H1 (cell line): ENCODE measurements around the gene ELMO1. TPM values are rescaled to one million over a fixed set of nuclear protein-coding genes. Genes with fewer than 3 reads are reported as not detected.
A peak's percentile ranks its signal among the peaks of the same experiment; 100 is the strongest.

Source experiments
- CTCF ChIA-PET: fragments of 300-600 bp; sonication (Branson Sonifier 250); formaldehyde crosslinking; loops from one replicate; lab custom pipeline; 2021; ENCODE audit not compliant: partially characterized antibody; lab: Charles Lee
- POLR2A ChIA-PET: fragments of 300-600 bp; sonication (Branson Sonifier 250); formaldehyde crosslinking; loops from one replicate; lab custom pipeline; 2021; ENCODE audit warnings: inconsistent platforms; ENCODE audit not compliant: partially characterized antibody; lab: Charles Lee
- DNase-seq, 2 experiments: peaks; one replicate each; pipeline versions ENCODE4 v3.0.0 to v3.0.0-alpha.2; 2010 to 2022; ENCODE audit warnings: low spot score in 2 of 2, low read depth in 1 of 2, mixed read lengths in 1 of 2
- FAIRE-seq: peaks from 2 replicates; lab custom pipeline; 2011; peaks lifted over from hg19 to GRCh38; lab: Jason Lieb, UNC
- H2AFZ ChIP-seq: 2 replicates; pipeline ENCODE4 v1.8.1; 2012; ENCODE audit warnings: low read length, inconsistent platforms
- H2AK5ac ChIP-seq: 2 replicates; pipeline ENCODE4 v1.6.1; 2013; ENCODE audit warnings: low read depth, low read length
- H2BK120ac ChIP-seq: replicated peaks from 2 replicates; pipeline ENCODE3; 2013; ENCODE audit warnings: low read depth, low read length, inconsistent platforms
- H2BK12ac ChIP-seq: 2 replicates; pipeline ENCODE4 v1.6.1; 2013; ENCODE audit warnings: low read depth, low read length
- H2BK15ac ChIP-seq: 2 replicates; pipeline ENCODE4 v1.6.1; 2013; ENCODE audit warnings: low read length
- H2BK20ac ChIP-seq: 2 replicates; pipeline ENCODE4 v1.6.1; 2013; ENCODE audit warnings: low read length
- H2BK5ac ChIP-seq: 2 replicates; pipeline ENCODE4 v1.6.1; 2013; ENCODE audit warnings: low read depth, low read length
- H3K14ac ChIP-seq: 2 replicates; pipeline ENCODE4 v1.6.1; 2013; ENCODE audit warnings: inconsistent platforms; ENCODE audit not compliant: insufficient read length
- H3K18ac ChIP-seq: 2 replicates; pipeline ENCODE4 v1.6.1; 2013; ENCODE audit warnings: low read length; ENCODE audit errors: extremely low read depth
- H3K23ac ChIP-seq: 2 replicates; pipeline ENCODE4 v1.6.1; 2013; ENCODE audit warnings: inconsistent platforms; ENCODE audit not compliant: insufficient read length
- H3K23me2 ChIP-seq: 2 replicates; pipeline ENCODE4 v1.6.1; 2013; ENCODE audit warnings: low read depth, low read length
- H3K27ac ChIP-seq: 2 replicates; pipeline ENCODE4 v1.6.1; 2011; ENCODE audit warnings: low read depth, low read length, inconsistent platforms
- H3K27me3 ChIP-seq, 4 experiments: replicated peaks in 1 of 4; 1 replicate in 1 of 4; 2 replicates in 3 of 4; pipeline versions ENCODE4 v1.6.1 to v1.8.1; 2011 to 2013; ENCODE audit warnings: low read length in 3 of 4, mild to moderate bottlenecking in 3 of 4, inconsistent platforms in 2 of 4, mixed read lengths in 2 of 4, moderate library complexity in 1 of 4; ENCODE audit not compliant: control insufficient read depth in 3 of 4, insufficient read depth in 3 of 4; ENCODE audit errors: extremely low read depth in 1 of 4
- H3K36me3 ChIP-seq, 4 experiments: 2 replicates each; pipeline versions ENCODE4 v1.6.1 to v1.8.1; 2011 to 2013; ENCODE audit warnings: mild to moderate bottlenecking in 4 of 4, low read length in 3 of 4, moderate library complexity in 2 of 4, control low read depth in 1 of 4, inconsistent platforms in 1 of 4; ENCODE audit not compliant: insufficient read depth in 4 of 4, control insufficient read depth in 2 of 4
- H3K4ac ChIP-seq: replicated peaks from 2 replicates; pipeline ENCODE3; 2013; ENCODE audit warnings: low read length, low read depth, mixed read lengths, inconsistent platforms; ENCODE audit not compliant: insufficient read length
- H3K4me1 ChIP-seq, 4 experiments: replicated peaks in 1 of 4; 1 replicate in 1 of 4; 2 replicates in 3 of 4; pipeline versions ENCODE4 v1.6.1 to v1.8.1; 2011 to 2013; ENCODE audit warnings: low read length in 3 of 4, inconsistent platforms in 2 of 4, mixed read lengths in 1 of 4; ENCODE audit not compliant: insufficient read depth in 4 of 4, control insufficient read depth in 3 of 4
- H3K4me2 ChIP-seq, 2 experiments: 2 replicates each; pipeline versions ENCODE4 v1.6.1 to v1.8.1; 2011 to 2013; ENCODE audit warnings: low read depth in 2 of 2, low read length in 2 of 2, control low read depth in 1 of 2, inconsistent platforms in 1 of 2, mild to moderate bottlenecking in 1 of 2; ENCODE audit not compliant: insufficient read depth in 1 of 2
- H3K4me3 ChIP-seq, 4 experiments: fragments of 200-600, 300-600 bp in 1 of 4; sonication (generic), shearing (Covaris generic), sonication (Bioruptor Twin) in 1 of 4; 2 replicates each; pipeline versions ENCODE4 v1.5.1 to v1.8.1; 2011 to 2016; ENCODE audit warnings: low read length in 4 of 4, low read depth in 3 of 4, control low read depth in 2 of 4, inconsistent platforms in 2 of 4, mild to moderate bottlenecking in 2 of 4, mixed read lengths in 1 of 4, moderate library complexity in 1 of 4; ENCODE audit not compliant: insufficient read depth in 2 of 4; ENCODE audit errors: extremely low read depth in 1 of 4
- H3K56ac ChIP-seq: replicated peaks from 2 replicates; pipeline ENCODE3; 2013; ENCODE audit warnings: low read depth, mild to moderate bottlenecking, mixed read lengths, low read length, inconsistent platforms; ENCODE audit not compliant: insufficient read length
- H3K79me1 ChIP-seq: 2 replicates; pipeline ENCODE4 v1.6.1; 2013; ENCODE audit warnings: low read depth, low read length, control low read depth
- H3K79me2 ChIP-seq, 2 experiments: 2 replicates each; pipeline versions ENCODE4 v1.6.1 to v1.8.1; 2012 to 2013; ENCODE audit warnings: low read length in 2 of 2, mild to moderate bottlenecking in 2 of 2, inconsistent platforms in 1 of 2; ENCODE audit not compliant: insufficient read depth in 2 of 2, control insufficient read depth in 1 of 2
- H3K9ac ChIP-seq, 4 experiments: replicated peaks in 1 of 4; 1 replicate in 1 of 4; 2 replicates in 3 of 4; pipeline versions ENCODE4 v1.6.1 to v1.8.1; 2011 to 2013; ENCODE audit warnings: low read depth in 3 of 4, low read length in 3 of 4, control low read depth in 2 of 4, mild to moderate bottlenecking in 2 of 4, moderate library complexity in 2 of 4, inconsistent platforms in 1 of 4; ENCODE audit errors: extremely low read depth in 1 of 4
- H3K9me3 ChIP-seq, 2 experiments: 2 replicates each; pipeline versions ENCODE4 v1.6.1 to v1.8.1; 2012 to 2013; ENCODE audit warnings: mild to moderate bottlenecking in 2 of 2, moderate library complexity in 2 of 2, control low read depth in 1 of 2, inconsistent platforms in 1 of 2, low read depth in 1 of 2, low read length in 1 of 2, mixed read lengths in 1 of 2; ENCODE audit not compliant: insufficient read depth in 2 of 2
- H4K20me1 ChIP-seq, 2 experiments: replicated peaks in 1 of 2; 2 replicates each; pipeline versions ENCODE3 to v1.8.1; 2011 to 2013; ENCODE audit warnings: inconsistent platforms in 2 of 2, low read length in 2 of 2, mild to moderate bottlenecking in 1 of 2; ENCODE audit not compliant: insufficient read depth in 2 of 2, control insufficient read depth in 1 of 2
- H4K5ac ChIP-seq: 2 replicates; pipeline ENCODE4 v1.6.1; 2013; ENCODE audit warnings: low read length, low read depth, mixed read lengths, inconsistent platforms; ENCODE audit not compliant: insufficient read length
- H4K8ac ChIP-seq: 2 replicates; pipeline ENCODE4 v1.8.0; 2013; ENCODE audit warnings: mild to moderate bottlenecking, moderate library complexity, low read length, inconsistent platforms; ENCODE audit not compliant: insufficient read depth; ENCODE audit errors: extremely low read depth
- H4K91ac ChIP-seq: replicated peaks from 2 replicates; pipeline ENCODE3; 2013; ENCODE audit warnings: low read length, mixed read lengths, inconsistent platforms; ENCODE audit not compliant: insufficient read length
- BRCA1 ChIP-seq: IDR thresholded peaks from 2 replicates; pipeline ENCODE4 v1.6.1; 2012; ENCODE audit warnings: low read depth, low read length, improper control_type of control experiment
- GABPA ChIP-seq: IDR thresholded peaks from 2 replicates; pipeline ENCODE4 v1.6.1; 2011; ENCODE audit warnings: mild to moderate bottlenecking, low read length, moderate library complexity, borderline replicate concordance; ENCODE audit not compliant: insufficient read depth
- MAFK ChIP-seq: IDR thresholded peaks from 2 replicates; pipeline ENCODE4 v1.6.1; 2012; ENCODE audit warnings: low read depth, mild to moderate bottlenecking, improper control_type of control experiment, low read length
- RFX5 ChIP-seq: IDR thresholded peaks from 2 replicates; pipeline ENCODE4 v1.6.1; 2011; ENCODE audit warnings: low read depth, low read length, improper control_type of control experiment, borderline replicate concordance
- WGBS, 2 experiments: shearing (Covaris generic) in 1 of 2; methylation state at CpG; one replicate each; pipeline versions ENCODE4 v1.1.6 to v1.1.7; 2013 to 2015; ENCODE audit warnings: low lambda C conversion rate in 2 of 2, mixed read lengths in 2 of 2, inconsistent platforms in 1 of 2, low coverage in 1 of 2, missing lambda C conversion rate in 1 of 2; ENCODE audit not compliant: insufficient replicate concordance in 2 of 2, insufficient coverage in 1 of 2, insufficient read length in 1 of 2; ENCODE audit errors: extremely low coverage in 1 of 2, missing lambda C conversion rate in 1 of 2; 5-methylcytosine and 5-hydroxymethylcytosine counted together
- polyA plus RNA-seq, 7 experiments: library from polyadenylated mRNA; depleted of rRNA in 3 of 7; stranded (reverse) in 5 of 7; unstranded in 2 of 7; fragments of >200 nt in 5 of 7; fragments of 200-250 nt in 2 of 7; gene quantifications; 1 replicate in 5 of 7; 2 replicates in 1 of 7; 4 replicates in 1 of 7; pipeline versions ENCODE4 v1.2.1 to v1.2.3, GENCODE V29; 2011 to 2013; ENCODE audit warnings: missing spikeins in 2 of 7, mixed read lengths in 2 of 7
- total RNA-seq: library from RNA; stranded (reverse); fragmentation: NEBNext Ultra II Directional; extraction: Animal tissue kit (Norgen Biotek cat#: 25700); gene quantifications from 2 replicates; pipeline ENCODE4 v1.2.1, GENCODE V29; 2021
- TF ChIP-seq, protein P1 (sequence below), 3 experiments: IDR thresholded peaks; 1 replicate in 2 of 3; 2 replicates in 1 of 3; pipeline versions ENCODE4 v1.5.1 to v1.6.1; 2011; ENCODE audit warnings: low read length in 3 of 3, mild to moderate bottlenecking in 3 of 3, inconsistent platforms in 2 of 3, low read depth in 1 of 3, moderate library complexity in 1 of 3; ENCODE audit not compliant: insufficient read depth in 1 of 3; ENCODE audit errors: control extremely low read depth in 1 of 3
- TF ChIP-seq, protein P2 (sequence below): IDR thresholded peaks from 2 replicates; pipeline ENCODE4 v1.6.1; 2012; ENCODE audit warnings: low read length, inconsistent platforms

The ELMO1 gene
- total and polyA plus RNA-seq, 2 of the 8 experiments (the other 6 are each of a cell fraction or from before 2014, with no cell fraction given): 18.4 to 21.0 TPM

DNA sequence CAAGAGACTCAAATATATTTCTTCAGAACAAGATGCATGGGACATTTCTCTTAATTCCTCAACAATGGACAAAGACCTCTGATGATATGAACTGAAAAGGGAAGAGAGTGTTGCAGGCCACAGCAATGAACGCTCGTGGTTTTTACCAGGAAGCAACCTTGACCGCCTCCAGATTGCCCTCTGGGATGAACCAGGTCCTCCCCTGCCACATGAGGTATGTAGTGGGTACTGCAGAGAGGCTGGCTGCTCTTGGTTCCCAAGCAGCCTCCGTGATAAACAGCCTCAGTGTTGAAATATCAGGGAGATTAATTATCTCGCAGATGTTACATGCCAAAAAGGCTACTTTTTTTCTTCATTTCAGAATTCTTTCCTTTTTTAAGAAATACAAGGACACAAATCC is 338.8 kb downstream of the ELMO1 start:
- H3K4me2 ChIP-seq: no peak overlapping the region
- H4K20me1 ChIP-seq: no peaks in the 10 kb centered on the region
- H2AK5ac ChIP-seq: no peak overlapping the region
- H4K8ac ChIP-seq: peak overlapping the region; percentile 14; the same call in 1 of the 2 replicates
- no peak overlapping the region for H3K4me3 ChIP-seq
- H3K9me3 ChIP-seq: no peaks in the 10 kb centered on the region
- WGBS, 2 experiments: 89% methylated on average over 5 of the region's 5 CpGs; no CpG with 5 or more reads in 1 of the 2 experiments
- FAIRE-seq (no peak), DNase-seq (no peak)
- H2AFZ ChIP-seq: no peak overlapping the region
- no peak overlapping the region for H4K5ac ChIP-seq
- H4K91ac ChIP-seq: no peak overlapping the region
- no peak overlapping the region for H3K9ac ChIP-seq
- no peak overlapping the region for H3K56ac ChIP-seq
- H3K4me1 ChIP-seq: no peaks in the 10 kb centered on the region
- ChIA-PET CTCF (interaction anchor here (0.7 to 2.2 kb wide), 4 partner anchors 11 to 124 kb away, joined by 3 to 6 read pairs (median 4); no protein-coding TSS in a partner anchor), POLR2A (no interaction called here)
- H3K79me2 ChIP-seq: no peaks in the 10 kb centered on the region
- H3K27me3 ChIP-seq: no peaks in the 10 kb centered on the region
- no peak overlapping the region for H3K23ac ChIP-seq
- H3K18ac ChIP-seq: no peak overlapping the region
- no peak overlapping the region for H3K14ac ChIP-seq
- H2BK5ac ChIP-seq: no peak overlapping the region
- no peaks in the 10 kb centered on the region for H3K23me2 ChIP-seq
- no peak overlapping the region for H2BK15ac ChIP-seq
- H3K4ac ChIP-seq: no peak overlapping the region
- no peak overlapping the region for H2BK120ac ChIP-seq
- H3K27ac ChIP-seq: no peak overlapping the region
- H2BK20ac ChIP-seq: no peak overlapping the region
- no peaks in the 10 kb centered on the region for H3K36me3 ChIP-seq
- no peak overlapping the region for H2BK12ac ChIP-seq
- H3K79me1 ChIP-seq: no peaks in the 10 kb centered on the region
- TF ChIP-seq, protein P1, sequence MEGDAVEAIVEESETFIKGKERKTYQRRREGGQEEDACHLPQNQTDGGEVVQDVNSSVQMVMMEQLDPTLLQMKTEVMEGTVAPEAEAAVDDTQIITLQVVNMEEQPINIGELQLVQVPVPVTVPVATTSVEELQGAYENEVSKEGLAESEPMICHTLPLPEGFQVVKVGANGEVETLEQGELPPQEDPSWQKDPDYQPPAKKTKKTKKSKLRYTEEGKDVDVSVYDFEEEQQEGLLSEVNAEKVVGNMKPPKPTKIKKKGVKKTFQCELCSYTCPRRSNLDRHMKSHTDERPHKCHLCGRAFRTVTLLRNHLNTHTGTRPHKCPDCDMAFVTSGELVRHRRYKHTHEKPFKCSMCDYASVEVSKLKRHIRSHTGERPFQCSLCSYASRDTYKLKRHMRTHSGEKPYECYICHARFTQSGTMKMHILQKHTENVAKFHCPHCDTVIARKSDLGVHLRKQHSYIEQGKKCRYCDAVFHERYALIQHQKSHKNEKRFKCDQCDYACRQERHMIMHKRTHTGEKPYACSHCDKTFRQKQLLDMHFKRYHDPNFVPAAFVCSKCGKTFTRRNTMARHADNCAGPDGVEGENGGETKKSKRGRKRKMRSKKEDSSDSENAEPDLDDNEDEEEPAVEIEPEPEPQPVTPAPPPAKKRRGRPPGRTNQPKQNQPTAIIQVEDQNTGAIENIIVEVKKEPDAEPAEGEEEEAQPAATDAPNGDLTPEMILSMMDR (IDR thresholded peaks at IDR 0.05; ENCODE audit: control extremely low read depth in 1 of 3, insufficient read depth in 1 of 3, low read depth in 1 of 3, low read length in 3 of 3): peak in 1 of 3 experiments; percentile 33; a peak in 1 of 4 replicates
- TF ChIP-seq RFX5: no peak
- TF ChIP-seq BRCA1: no peak
- TF ChIP-seq, protein P2, sequence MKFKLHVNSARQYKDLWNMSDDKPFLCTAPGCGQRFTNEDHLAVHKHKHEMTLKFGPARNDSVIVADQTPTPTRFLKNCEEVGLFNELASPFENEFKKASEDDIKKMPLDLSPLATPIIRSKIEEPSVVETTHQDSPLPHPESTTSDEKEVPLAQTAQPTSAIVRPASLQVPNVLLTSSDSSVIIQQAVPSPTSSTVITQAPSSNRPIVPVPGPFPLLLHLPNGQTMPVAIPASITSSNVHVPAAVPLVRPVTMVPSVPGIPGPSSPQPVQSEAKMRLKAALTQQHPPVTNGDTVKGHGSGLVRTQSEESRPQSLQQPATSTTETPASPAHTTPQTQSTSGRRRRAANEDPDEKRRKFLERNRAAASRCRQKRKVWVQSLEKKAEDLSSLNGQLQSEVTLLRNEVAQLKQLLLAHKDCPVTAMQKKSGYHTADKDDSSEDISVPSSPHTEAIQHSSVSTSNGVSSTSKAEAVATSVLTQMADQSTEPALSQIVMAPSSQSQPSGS: no peak
- no peak for TF ChIP-seq GABPA
- no peak for TF ChIP-seq MAFK
